ENCODE data around the gene HAAO.

HAAO gene

GRCh38 chr2:42792087-42792582 is 248 bp downstream of the HAAO start:
- no peak for DNase-seq

GRCh38 chr2:42791606-42792005 is 777 bp downstream of the HAAO start:
- DNase-seq = no peak

DNA sequence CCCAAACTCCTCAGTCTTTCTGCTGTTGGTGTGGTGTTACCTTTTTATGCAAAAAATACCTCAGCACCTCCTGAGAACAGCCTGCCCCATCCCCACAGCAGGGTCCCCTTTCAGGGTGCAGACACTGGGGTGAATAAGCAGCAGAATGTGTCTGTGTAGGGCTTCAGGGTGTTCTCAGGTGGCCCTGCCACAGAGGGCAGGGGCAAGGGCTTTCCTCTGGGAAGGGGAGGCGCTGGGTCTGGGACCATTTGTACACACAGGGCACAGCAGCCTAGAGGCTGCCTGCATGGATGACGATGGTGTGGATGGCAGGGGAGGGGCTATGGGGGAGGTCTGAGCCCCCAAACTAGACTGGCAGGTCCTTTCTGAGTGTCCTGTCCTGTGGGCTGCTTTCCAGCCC is 2.6 kb downstream of the HAAO start:
- DNase-seq = no peak

GRCh38 chr2:42788882-42789281 is 3.5 kb downstream of the HAAO start:
- no peak for DNase-seq

GRCh38 chr2:42788478-42788793 is 3.9 kb downstream of the HAAO start:
- DNase-seq = no peak

- no peak for DNase-seq
These were observed 4.5 kb downstream of the HAAO start for GRCh38 chr2:42787788-42788477.

DNA sequence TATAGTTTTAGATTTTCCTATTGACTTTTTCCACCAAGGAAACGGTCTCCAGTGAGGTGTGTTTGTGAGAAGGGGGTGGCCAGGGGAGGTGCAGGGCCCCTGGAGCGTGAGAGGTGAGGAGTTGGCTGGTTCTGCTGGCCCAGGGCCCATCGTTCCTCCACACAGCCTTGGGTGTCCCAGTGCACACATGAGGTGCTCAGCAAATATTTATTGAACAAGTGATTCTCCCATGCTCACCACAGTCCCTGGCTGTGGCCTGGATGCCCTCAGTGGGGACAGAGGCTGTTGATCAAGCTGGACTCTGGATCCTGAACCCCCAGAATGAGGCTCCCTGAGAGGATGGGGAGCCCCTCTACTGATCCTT is 5.0 kb downstream of the HAAO start:
- no peak for DNase-seq

GRCh38 chr2:42786561-42787345 is 5.6 kb downstream of the HAAO start:
- no peak for DNase-seq

- no peak for DNase-seq
These were observed 8.0 kb downstream of the HAAO start for GRCh38 chr2:42784204-42784880.

DNA sequence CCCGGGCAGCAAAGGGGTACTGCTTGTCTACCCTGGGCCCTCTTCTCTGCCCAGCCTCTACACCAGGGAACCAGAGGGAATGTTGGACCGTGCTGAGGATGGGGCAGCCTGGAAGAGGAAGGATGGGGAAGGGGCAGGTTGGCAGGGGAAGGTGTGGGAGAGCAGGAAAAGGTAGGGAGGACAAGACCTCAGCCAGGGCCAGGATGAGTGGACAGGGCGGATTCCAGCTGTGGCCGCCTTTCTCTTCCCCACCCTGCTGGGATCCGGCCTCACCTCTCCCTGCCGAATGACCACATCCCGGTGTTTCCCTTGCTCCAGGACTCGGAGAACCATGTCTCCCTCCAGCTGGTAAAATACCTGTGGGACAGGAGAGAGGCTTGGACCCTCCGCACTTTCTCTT is 8.9 kb downstream of the HAAO start:
- no peak for DNase-seq

- DNase-seq = no peak
These were observed 11.2 kb downstream of the HAAO start for GRCh38 chr2:42781181-42781580.

DNA sequence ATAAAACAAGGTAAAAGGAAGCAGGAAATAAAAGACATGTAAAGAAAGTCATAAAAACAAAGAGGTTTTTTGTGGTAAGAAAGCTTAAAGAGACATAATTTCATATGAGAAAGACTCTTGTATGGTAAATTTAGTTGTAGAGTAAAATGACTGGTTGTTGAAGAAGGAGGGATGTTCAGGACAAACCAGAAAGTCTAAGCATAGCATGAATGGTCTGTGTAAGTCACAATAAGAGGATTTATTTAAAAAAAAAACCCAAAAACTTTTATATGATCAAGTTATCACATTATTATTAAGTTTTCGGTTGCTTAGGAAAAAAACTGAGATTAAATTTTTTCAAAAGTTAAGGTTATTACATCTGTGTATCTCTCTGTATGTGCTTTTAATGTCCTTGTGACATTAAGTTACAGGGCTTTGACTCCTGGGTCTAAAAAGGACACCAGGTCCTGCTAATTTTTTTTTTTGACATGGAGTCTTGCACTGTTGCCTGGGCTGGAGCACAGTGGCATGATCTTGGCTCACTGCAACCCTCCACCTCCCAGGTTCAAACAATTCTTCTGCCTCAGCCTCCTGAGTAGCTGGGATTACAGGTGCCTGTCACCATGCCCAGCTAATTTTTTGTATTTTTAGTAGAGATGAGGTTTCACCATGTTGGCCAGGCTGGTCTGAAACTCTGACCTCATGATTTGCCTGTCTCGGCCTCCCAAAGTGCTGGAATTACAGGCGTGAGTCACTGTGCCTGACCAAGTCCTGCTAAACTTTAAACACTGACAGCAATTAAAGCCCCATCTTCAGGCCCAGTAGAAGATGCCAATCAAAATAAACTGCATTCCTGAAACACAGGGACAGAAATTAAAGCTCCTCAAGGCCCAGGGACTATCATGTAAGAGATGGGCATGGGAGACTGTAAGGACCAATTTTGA is 14.2 kb downstream of the HAAO start:
- no peak for DNase-seq

DNA sequence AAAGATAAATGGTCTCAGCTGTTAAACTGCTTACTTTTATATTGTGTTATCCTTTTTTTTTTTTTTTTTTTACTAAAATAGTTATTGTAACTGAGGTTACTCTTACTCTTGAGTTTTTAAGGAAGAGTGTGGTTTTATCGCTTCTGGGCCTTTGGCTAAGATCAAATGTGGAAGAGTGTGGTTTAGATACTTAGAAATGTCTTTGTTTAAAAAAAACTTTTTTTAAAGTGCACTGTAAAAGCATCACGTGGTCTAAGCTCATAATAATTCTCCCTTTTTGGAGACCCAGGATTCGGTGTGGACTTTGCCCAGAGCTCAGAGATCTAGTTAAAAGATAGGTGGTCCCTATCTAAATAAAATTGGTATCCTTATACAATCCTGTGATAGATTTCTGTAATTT is 16.6 kb downstream of the HAAO start:
- DNase-seq = no peak

DNA sequence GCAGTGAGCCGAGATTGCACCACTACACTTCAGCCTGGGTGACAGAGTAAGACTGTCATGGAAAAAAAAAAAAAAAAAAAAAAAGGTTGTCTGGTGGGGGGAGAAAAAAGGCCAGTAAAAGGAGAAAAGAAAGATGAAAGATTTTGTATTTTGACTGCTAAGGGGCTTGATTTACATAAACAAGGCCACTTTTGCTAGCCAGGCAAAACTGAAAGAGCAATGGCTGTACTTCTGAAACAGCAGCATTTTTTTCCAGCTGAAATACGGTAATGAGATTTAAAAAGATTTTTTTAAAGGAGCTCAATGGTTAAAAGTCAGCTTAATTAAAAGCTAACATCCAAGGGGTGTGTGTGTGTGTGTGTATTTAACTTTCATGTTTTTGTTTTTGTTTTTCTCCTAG is 17.2 kb downstream of the HAAO start:
- DNase-seq = no peak

DNA sequence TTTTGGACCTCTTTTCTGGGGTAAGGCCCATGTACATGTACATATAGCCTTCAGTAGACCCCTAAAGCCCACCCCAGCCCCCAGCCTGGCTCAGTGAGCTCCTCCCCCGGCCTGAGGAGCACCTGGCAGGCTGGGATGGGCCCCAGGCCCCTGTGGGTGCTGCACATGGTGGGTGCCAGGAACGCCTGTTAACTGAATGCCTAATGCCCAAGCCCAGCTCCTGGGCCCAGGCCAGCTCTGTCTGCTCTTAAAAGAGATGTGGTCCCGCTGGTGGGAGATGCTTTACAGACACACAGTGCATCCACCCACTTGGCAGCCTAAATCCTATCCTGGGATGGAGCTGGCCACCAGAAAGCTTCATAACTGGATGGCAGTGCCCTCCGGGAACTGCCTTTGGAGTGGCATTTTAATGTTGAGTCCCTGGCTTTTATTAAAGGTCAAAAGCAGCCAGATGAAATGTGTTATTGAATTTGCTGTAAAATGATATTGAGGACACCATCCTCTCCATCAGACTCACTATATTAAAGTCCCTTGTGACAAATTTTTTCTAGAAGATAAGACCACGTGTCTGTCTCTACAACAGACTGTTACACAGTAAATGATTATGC is 20.7 kb downstream of the HAAO start:
- DNase-seq = no peak

DNA sequence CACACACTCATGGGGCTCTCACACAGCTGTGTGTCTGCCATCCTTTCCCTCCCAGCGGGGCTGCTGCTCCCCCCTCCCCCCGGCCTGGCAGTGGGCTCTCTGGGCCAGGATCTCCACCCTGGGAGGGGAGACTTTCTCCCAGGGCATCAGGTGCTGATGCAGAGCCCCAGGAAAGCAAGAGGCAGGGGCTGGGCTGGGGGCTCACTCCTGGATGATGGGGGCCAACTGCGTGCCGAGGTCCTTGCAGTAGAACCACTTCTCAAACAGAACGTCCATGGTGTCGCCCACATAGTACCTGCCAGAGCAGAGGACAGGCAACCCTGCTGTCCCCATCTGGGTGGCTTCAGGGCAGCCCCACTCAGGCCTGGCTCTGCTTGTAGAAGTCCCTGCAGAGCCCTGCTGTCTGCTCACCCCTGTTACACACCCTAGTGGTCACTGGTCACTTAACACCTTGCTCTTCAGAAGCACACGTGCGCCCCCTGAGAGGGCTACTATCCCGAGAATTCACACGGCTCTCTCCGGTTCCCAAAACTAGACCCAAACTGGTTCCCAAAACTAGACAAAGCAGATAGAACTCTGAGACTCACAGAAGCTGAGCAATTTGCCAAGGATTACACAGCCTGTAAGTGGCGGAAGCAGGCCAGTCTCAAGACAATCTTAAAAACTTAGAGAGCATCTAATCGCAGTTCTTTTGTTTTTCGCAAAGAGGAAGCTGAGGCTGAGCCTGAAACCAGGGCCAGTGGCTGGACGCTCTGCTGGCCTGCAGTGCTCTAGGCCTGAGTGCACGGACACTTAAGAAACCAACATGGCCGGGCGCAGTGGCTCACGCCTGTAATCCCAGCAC is 21.9 kb downstream of the HAAO start:
- DNase-seq = no peak

- DNase-seq = no peak
These were observed 22.6 kb downstream of the HAAO start for GRCh38 chr2:42769583-42770287.

GRCh38 chr2:42768706-42769256 is 23.6 kb downstream of the HAAO start:
- DNase-seq = no peak

GRCh38 chr2:42767899-42768705 is 24.3 kb downstream of the HAAO start:
- DNase-seq = no peak
